Heart left ventricle (tissue), 13 donors: Measurements from ENCODE around the gene GNAT1.

Source experiments
- POLR2A ChIP-seq, 2 donors: fragments of 450-650 bp; IDR thresholded peaks; one replicate each; pipeline ENCODE4 v1.6.1; 2017; ENCODE audit warnings: antibody characterized with exemption in 2 of 2, mild to moderate bottlenecking in 2 of 2, moderate library complexity in 2 of 2
- TF ChIP-seq, protein P1 (sequence below), 12 donors: fragments of 200-600 bp; sonication (generic) in 4 of 12; IDR thresholded peaks; one replicate each; pipeline versions ENCODE4 v1.5.0 to v1.8.0; 2018 to 2022; ENCODE audit warnings: antibody characterized with exemption in 12 of 12, mild to moderate bottlenecking in 5 of 12
- donor health status: ischemic (EF 13 %, LVEDD 7.1; RV severe dilation, severe dysfunction).
- donor health status: DM: no; HTN: yes; CAD: no.
- donor health status: DM: no; HTN: no; CAD: no.
- donor health status: ischemic (EF 25% LVEDD 6.9; RV normal size, moderate dysfunction).
- donor health status: ischemic (EF 25% LVEDD 5.7; RV mildly dilated, moderate dysfunction).
- donor health status: ischemic (EF 35%, LVEDD 5.7; RV mildly dilated, moderate dysfunction).
- donor health status: nonischemic (EF 11% LVEDD 7.7; RV severe dilation, severe dysfunction).
- donor health status: DM: yes; HTN: yes; CAD: no.
- donor health status: PGD.
- donor health status: ischemic (EF 29% LVEDD 5.4; RV normal size, mild dysfunction).
- donor health status: nonischemic (EF 23%, LVEDD 6.1; RV moderate dilation, normal function).

DNA sequence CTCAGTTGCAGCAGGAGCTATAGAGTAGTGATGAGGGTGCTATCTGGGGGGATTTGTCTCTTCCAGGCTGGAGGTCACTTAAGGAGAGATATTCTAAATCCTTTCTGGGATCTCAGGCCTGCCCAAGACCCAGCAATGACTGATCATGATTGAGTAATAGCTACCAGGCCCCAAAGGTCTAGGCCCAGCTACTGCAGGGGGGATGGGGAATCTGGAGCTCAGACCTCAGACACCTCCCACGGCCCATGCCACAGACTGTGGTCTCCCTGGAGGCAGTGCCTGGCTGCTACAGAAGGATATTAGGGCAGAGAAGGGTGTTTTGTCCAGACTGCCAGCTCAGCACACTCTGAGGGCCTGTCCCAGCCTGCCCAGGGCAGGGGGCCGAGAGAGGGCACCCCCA, 20.5 kb downstream of the GNAT1 start:
- TF ChIP-seq, protein P1, sequence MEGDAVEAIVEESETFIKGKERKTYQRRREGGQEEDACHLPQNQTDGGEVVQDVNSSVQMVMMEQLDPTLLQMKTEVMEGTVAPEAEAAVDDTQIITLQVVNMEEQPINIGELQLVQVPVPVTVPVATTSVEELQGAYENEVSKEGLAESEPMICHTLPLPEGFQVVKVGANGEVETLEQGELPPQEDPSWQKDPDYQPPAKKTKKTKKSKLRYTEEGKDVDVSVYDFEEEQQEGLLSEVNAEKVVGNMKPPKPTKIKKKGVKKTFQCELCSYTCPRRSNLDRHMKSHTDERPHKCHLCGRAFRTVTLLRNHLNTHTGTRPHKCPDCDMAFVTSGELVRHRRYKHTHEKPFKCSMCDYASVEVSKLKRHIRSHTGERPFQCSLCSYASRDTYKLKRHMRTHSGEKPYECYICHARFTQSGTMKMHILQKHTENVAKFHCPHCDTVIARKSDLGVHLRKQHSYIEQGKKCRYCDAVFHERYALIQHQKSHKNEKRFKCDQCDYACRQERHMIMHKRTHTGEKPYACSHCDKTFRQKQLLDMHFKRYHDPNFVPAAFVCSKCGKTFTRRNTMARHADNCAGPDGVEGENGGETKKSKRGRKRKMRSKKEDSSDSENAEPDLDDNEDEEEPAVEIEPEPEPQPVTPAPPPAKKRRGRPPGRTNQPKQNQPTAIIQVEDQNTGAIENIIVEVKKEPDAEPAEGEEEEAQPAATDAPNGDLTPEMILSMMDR (IDR thresholded peaks at IDR 0.05), result no peak
- TF ChIP-seq POLR2A (IDR thresholded peaks at IDR 0.05), result no peak
